NCI-H748 (cell line): ENCODE measurements around the gene TERT.
"Not testable (repeated sequence)": the region's sequence is repeated elsewhere in the genome, so short reads cannot be mapped to it uniquely, and the experiment has no call there.

Experiments used
- DNase-seq: peaks from one replicate; lab custom pipeline; 2025; ENCODE audit not compliant: unreplicated experiment; lab: John Stamatoyannopoulos, UW

The TERT gene

GRCh38 chr5:1331861-1332405 lies 37.1 kb upstream of the TERT start:
- DNase-seq: no peak

- DNase-seq: no peak
Observed at GRCh38 chr5:1330847-1331831, 36.3 kb upstream of the TERT start.

GRCh38 chr5:1330146-1330846 lies 35.4 kb upstream of the TERT start:
- no peak for DNase-seq

GRCh38 chr5:1329111-1329579 lies 34.3 kb upstream of the TERT start:
- no peak for DNase-seq

GRCh38 chr5:1328237-1329110 lies 33.6 kb upstream of the TERT start:
- not testable (repeated sequence) for DNase-seq

GRCh38 chr5:1326901-1327756 lies 32.3 kb upstream of the TERT start:
- DNase-seq: not testable (repeated sequence)

- not testable (repeated sequence) for DNase-seq
Observed at GRCh38 chr5:1326532-1326875, 31.6 kb upstream of the TERT start.

- DNase-seq: no peak
Observed at GRCh38 chr5:1325870-1326531, 31.1 kb upstream of the TERT start.

- DNase-seq: no peak
Observed at GRCh38 chr5:1325191-1325741, 30.4 kb upstream of the TERT start.

- no peak for DNase-seq
Observed at GRCh38 chr5:1324719-1325190, 29.9 kb upstream of the TERT start.

GRCh38 chr5:1324301-1324700 lies 29.4 kb upstream of the TERT start:
- no peak for DNase-seq

- DNase-seq: no peak
Observed at GRCh38 chr5:1323803-1324173, 28.9 kb upstream of the TERT start.

- DNase-seq: no peak
Observed at GRCh38 chr5:1322955-1323802, 28.3 kb upstream of the TERT start.

- DNase-seq: no peak
Observed at GRCh38 chr5:1322036-1322900, 27.4 kb upstream of the TERT start.

GRCh38 chr5:1321576-1321975 lies 26.7 kb upstream of the TERT start:
- no peak for DNase-seq

- DNase-seq: no peak
Observed at GRCh38 chr5:1320436-1321344, 25.8 kb upstream of the TERT start.
